MM.1S (cell line): Measurements from ENCODE around the gene ZBTB7C.

Experiments used
- DNase-seq: peaks from one replicate; pipeline ENCODE4 v3.0.0-alpha.2; 2015
- H2AFZ ChIP-seq: fragments of 300-600 bp; sonication (generic); 2 replicates; pipeline ENCODE4 v1.6.0; 2016; ENCODE audit warnings: antibody characterized with exemption, low read length
- H3F3A ChIP-seq: fragments of 300-600 bp; sonication (generic); 2 replicates; pipeline ENCODE4 v1.6.1; 2016; ENCODE audit warnings: mild to moderate bottlenecking, antibody characterized with exemption, low read length, moderate library complexity, mixed read lengths; ENCODE audit not compliant: insufficient read depth
- H3K27ac ChIP-seq: fragments of 300-600 bp; sonication (generic); 2 replicates; pipeline ENCODE4 v1.5.1; 2016; ENCODE audit warnings: mild to moderate bottlenecking, low read length
- H3K27me3 ChIP-seq: fragments of 300-600 bp; sonication (generic); replicated peaks from 2 replicates; pipeline ENCODE4 v1.6.0; 2016; ENCODE audit warnings: low read length; ENCODE audit not compliant: insufficient read depth
- H3K36me3 ChIP-seq: fragments of 300-600 bp; sonication (generic); replicated peaks from 2 replicates; pipeline ENCODE4 v1.6.1; 2016; ENCODE audit warnings: mild to moderate bottlenecking, low read length, mixed read lengths; ENCODE audit not compliant: insufficient read depth
- H3K4me1 ChIP-seq: fragments of 300-600 bp; sonication (generic); 2 replicates; pipeline ENCODE4 v1.6.1; 2016; ENCODE audit warnings: low read length, mixed read lengths
- H3K4me2 ChIP-seq: fragments of 300-600 bp; sonication (generic); 2 replicates; pipeline ENCODE4 v1.6.0; 2016; ENCODE audit warnings: low read depth, low read length
- H3K4me3 ChIP-seq: fragments of 300-600 bp; sonication (generic); 2 replicates; pipeline ENCODE4 v1.5.1; 2016; ENCODE audit warnings: low read length, mixed read lengths
- H3K79me2 ChIP-seq: fragments of 300-600 bp; sonication (generic); 2 replicates; pipeline ENCODE4 v1.6.1; 2016; ENCODE audit warnings: mixed run types, low read length, mixed read lengths
- H3K9ac ChIP-seq: fragments of 300-600 bp; sonication (generic); 2 replicates; pipeline ENCODE4 v1.6.1; 2016; ENCODE audit warnings: low read length, mixed read lengths
- H3K9me2 ChIP-seq: fragments of 300-600 bp; sonication (generic); replicated peaks from 2 replicates; pipeline ENCODE4 v1.6.1; 2016; ENCODE audit warnings: mild to moderate bottlenecking, low read length, mixed read lengths; ENCODE audit not compliant: insufficient read depth
- H3K9me3 ChIP-seq: fragments of 300-600 bp; sonication (generic); replicated peaks from 2 replicates; pipeline ENCODE4 v1.6.1; 2016; ENCODE audit warnings: mild to moderate bottlenecking, low read length, mixed read lengths; ENCODE audit not compliant: insufficient read depth
- H4K20me1 ChIP-seq: fragments of 300-600 bp; sonication (generic); 2 replicates; pipeline ENCODE4 v1.6.1; 2016; ENCODE audit warnings: mild to moderate bottlenecking, low read length, moderate library complexity, mixed read lengths; ENCODE audit not compliant: insufficient read depth
- CTCF ChIP-seq: fragments of 300-600 bp; sonication (generic); IDR thresholded peaks from 2 replicates; pipeline ENCODE4 v1.5.1; 2016; ENCODE audit warnings: antibody characterized with exemption, low read length, mixed read lengths
- EZH2 ChIP-seq: fragments of 300-600 bp; sonication (generic); optimal IDR thresholded peaks from 2 replicates; pipeline ENCODE3; 2017; ENCODE audit warnings: low read depth, mild to moderate bottlenecking, antibody characterized with exemption, low read length, mixed read lengths
- EZH2phosphoT487 ChIP-seq: fragments of 300-600 bp; sonication (generic); IDR thresholded peaks from 2 replicates; pipeline ENCODE4 v1.6.1; 2018; ENCODE audit warnings: antibody characterized with exemption, low read length

ZBTB7C gene

GRCh38 chr18:48409591-48410094, 460 bp upstream of the ZBTB7C start:
- H3K4me3 ChIP-seq, result peak overlapping the region; percentile 87
- H3K27ac ChIP-seq, result no peak overlapping the region
- TF ChIP-seq CTCF, result no peak
- no peak for TF ChIP-seq EZH2
- no peak for TF ChIP-seq EZH2phosphoT487
- H3F3A ChIP-seq, result 0 out of 2 replicates have a peak, but pooled peaks cover 4% of the 10 kb centered on the region
- no peaks in the 10 kb centered on the region; the same call in 1 of the 2 replicates for H3K4me1 ChIP-seq
- H3K9me3 ChIP-seq, result no peaks in the 10 kb centered on the region
- no peaks in the 10 kb centered on the region for H4K20me1 ChIP-seq
- H3K4me2 ChIP-seq, result peak overlapping the region; percentile 97
- H3K27me3 ChIP-seq, result peaks cover 44% of the 10 kb centered on the region
- no peaks in the 10 kb centered on the region for H3K79me2 ChIP-seq
- no peaks in the 10 kb centered on the region for H3K9me2 ChIP-seq
- H3K9ac ChIP-seq, result no peak overlapping the region; the same call in 1 of the 2 replicates
- DNase-seq, result no peak
- no peaks in the 10 kb centered on the region for H3K36me3 ChIP-seq
- peak overlapping the region; percentile 93 for H2AFZ ChIP-seq

GRCh38 chr18:48408111-48408726, 964 bp downstream of the ZBTB7C start:
- Histone ChIP-seq H3K79me2 (no peaks in the 10 kb centered on the region), H3K9ac (no peak overlapping the region), H3K9me2 (no peaks in the 10 kb centered on the region), H3K9me3 (no peaks in the 10 kb centered on the region), H4K20me1 (no peaks in the 10 kb centered on the region), H3K4me1 (no peaks in the 10 kb centered on the region; the same call in 1 of the 2 replicates), H3K4me2 (peak overlapping the region; percentile 48), H3F3A (0 out of 2 replicates have a peak, but pooled peaks cover 4% of the 10 kb centered on the region), H3K36me3 (no peaks in the 10 kb centered on the region), H3K27me3 (peaks cover 44% of the 10 kb centered on the region), H3K4me3 (0 out of 2 replicates have a peak overlapping the region, but pooled peaks have one; percentile 14), H3K27ac (no peak overlapping the region), H2AFZ (no peak overlapping the region)
- TF ChIP-seq EZH2, result peak; percentile 82
- no peak for TF ChIP-seq CTCF
- DNase-seq, result no peak

- DNase-seq, result no peak
- H2AFZ ChIP-seq, result no peak overlapping the region
- no peaks in the 10 kb centered on the region for H3K79me2 ChIP-seq
- no peaks in the 10 kb centered on the region; the same call in 1 of the 2 replicates for H3K4me1 ChIP-seq
- H3K36me3 ChIP-seq, result no peaks in the 10 kb centered on the region
- no peak overlapping the region for H3K27ac ChIP-seq
- no peak overlapping the region for H3K9ac ChIP-seq
- TF ChIP-seq CTCF (no peak), EZH2 (no peak), EZH2phosphoT487 (no peak)
- 0 out of 2 replicates have a peak, but pooled peaks cover 4% of the 10 kb centered on the region for H3F3A ChIP-seq
- H4K20me1 ChIP-seq, result no peaks in the 10 kb centered on the region
- no peaks in the 10 kb centered on the region for H3K9me3 ChIP-seq
- no peaks in the 10 kb centered on the region for H3K9me2 ChIP-seq
- no peak overlapping the region for H3K4me3 ChIP-seq
- H3K4me2 ChIP-seq, result no peak overlapping the region
- peaks cover 42% of the 10 kb centered on the region for H3K27me3 ChIP-seq
Measured at GRCh38 chr18:48407358-48407757, 1.8 kb downstream of the ZBTB7C start.
